ENCODE measurements around the gene GPN1.
"Not testable (repeated sequence)": the region's sequence is repeated elsewhere in the genome, so short reads cannot be mapped to it uniquely, and the experiment has no call there.

Gene GPN1

DNA sequence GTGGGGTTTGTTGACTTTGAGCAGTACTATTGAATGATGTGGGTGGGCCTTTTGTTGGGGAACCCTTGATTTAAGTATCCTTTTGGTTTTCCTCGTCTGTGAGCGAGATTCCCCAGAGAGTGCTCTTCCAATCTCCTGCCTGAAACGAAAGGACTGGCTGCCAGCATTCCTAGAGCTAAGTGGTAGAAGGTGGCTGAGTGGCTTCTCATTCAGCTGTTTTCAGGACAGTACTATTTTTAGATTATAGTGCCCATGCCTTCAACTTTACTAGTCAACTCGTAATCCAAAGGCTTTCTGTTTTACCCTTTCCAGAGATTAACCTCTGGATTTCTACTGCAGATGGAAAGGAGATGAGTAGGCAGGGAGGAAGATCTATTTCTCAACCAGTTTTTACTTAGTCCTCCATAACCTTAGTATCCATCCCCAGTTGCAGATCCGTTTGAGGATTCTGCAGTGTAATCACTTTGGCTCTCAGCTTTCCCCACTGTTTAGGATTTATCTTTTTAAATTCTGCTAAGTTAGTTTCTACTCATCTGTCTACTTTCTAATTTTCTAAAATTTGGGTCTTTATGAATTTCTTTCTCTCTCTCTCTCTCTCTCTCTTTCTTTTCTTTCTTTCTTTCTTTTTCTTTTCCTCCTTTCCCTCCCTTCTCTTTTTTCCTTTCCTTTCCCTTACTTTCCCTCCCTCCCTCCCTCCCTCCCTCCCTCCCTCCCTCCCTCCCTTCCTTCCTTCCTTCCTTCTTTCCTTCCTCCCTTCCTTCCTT lies 44.1 kb downstream of the GPN1 start:
- DNase-seq: no peak

DNA sequence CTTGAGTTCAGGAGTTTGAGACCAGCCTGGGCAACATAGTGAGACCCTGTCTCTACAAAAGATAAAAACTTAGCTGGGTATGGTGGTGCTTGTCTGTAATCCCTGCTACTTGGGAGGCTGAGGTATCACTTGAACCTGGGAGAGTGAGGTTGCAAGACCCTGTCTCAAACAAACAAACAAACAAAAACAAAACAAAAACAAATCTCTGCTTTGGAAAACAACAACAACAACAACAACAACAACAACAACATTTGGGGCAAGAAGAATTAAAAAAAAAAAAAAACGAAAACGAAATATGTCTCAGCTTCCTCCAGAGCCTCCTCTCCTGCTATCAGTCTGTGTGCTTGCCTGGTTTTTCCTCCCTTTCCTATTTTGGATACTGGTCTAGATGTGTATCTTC lies 51.7 kb downstream of the GPN1 start:
- DNase-seq: no peak

DNA sequence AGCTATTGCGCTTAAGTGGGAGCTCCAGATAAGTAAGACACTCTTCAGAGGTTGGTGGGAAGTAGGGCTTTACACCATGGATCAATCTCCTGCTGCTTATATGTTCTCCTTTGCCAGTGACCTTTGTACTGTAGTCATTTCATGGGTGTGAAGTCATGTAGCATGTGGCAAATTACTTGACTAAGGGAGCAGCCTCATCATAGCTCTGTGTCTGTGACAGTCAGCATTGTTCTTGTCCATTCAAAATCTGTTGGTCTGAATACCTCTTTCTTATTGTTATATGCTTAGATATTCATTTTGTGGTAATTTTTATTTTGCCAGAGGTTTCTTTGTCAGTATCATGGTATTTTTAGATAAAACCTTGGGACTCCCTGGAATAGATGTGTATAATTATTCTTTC lies 53.0 kb downstream of the GPN1 start:
- no peak for DNase-seq

DNA sequence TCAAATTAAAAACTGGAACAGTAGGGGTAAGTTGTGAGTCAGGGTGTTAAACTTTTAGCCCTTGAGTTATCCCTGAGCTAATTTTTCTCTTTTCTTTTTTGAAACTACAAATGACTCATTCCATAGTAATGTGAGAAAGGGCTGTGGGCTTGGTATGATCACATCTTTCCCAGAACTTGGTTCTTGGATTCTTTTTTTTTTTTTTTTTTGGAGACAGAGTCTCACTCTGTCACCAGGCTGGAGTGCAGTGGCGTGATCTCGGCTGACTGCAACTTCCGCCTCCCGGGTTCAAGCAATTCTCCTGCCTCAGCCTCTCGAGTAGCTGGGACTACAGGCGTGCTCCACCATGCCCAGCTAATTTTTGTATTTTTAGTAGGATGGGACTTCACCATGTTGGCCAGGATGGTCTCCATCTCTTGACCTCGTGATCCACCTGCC lies 53.5 kb downstream of the GPN1 start:
- not testable (repeated sequence) for DNase-seq

DNA sequence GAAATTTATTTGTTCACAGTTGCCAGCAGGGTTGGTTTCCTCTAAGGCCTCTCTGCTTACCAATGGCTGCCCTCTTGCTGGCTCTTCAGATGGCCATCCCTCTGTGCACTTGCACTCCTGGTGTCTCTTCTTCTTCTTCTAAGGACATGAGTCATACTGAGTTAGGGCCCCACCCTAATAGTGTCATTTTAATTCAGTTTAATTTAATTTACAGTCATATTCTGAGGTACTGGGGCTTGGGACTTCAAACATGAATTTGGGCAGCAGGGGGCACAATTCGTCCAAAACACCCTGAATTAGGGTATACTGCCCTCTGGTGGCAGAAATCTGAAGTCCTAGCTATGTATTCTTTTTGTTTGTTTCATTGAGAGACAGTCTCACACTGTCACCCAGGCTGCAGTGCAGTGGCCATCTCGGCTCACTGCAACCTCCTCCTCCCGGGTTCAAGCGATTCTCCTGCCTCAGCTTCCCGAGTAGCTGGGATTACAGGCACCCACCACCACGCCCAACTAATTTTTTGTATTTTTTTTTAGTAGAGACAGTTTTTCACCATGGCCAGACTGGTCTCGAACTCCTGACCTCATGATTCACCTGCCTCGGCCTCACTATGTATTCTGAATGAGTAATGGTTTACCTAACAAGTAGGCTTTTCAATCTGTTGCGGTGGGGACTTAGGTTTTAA lies 54.7 kb downstream of the GPN1 start:
- peak; percentile 75 for DNase-seq

DNA sequence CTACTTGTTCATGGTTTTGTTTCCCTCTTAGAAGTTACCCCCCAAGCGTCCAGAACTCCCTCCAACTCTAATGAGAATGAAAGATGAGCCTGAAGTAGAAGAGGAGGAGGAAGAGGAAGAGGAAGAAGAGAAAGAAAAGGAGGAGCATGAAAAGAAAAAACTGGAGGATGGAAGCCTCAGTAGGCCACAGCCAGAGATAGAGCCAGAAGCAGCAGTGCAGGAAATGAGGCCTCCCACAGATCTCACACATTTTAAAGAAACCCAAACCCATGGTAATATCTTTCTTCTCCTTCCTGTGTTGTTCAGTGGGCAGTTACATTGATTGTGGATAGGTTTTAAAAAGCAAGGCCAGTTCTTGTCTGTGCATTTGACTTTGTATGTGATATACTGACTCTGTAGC lies 56.2 kb downstream of the GPN1 start:
- not testable (repeated sequence) for DNase-seq

DNA sequence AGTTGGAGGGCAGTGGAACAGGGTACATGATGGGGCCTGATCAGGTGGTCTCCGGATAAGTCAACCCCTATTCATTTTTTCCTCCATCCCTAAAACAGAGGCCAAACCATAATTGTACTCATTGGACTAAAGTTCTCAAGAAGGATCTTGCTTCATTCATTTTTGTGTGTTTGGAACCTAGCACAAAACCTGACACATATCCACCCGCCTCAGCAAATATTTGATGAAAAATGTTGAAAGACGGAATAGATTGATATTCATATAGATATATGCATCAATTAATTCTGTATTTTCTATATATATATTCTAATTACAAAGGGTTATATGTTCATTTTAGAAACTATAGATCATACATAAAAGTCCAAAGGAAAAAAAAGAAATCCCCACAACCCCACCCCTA lies 56.7 kb downstream of the GPN1 start:
- DNase-seq: no peak

DNA sequence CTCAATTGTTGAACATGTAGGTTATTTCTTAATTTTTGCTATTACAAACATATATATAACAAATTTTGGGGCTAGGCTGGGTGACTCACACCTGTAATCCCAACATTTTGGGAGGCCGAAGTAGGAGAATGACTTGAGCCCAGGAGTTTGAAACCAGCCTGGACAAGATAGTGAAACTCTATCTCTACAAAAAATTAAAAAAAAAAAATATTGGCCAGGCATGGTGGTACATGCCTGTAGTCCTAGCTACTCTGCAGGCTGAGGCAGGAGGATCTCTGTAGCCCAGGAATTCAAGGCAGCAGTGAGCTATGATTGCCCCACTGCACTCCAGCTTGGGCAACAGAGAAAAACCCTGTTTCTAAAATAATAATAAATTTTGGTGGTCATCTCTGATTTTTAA lies 58.4 kb downstream of the GPN1 start:
- no peak for DNase-seq

DNA sequence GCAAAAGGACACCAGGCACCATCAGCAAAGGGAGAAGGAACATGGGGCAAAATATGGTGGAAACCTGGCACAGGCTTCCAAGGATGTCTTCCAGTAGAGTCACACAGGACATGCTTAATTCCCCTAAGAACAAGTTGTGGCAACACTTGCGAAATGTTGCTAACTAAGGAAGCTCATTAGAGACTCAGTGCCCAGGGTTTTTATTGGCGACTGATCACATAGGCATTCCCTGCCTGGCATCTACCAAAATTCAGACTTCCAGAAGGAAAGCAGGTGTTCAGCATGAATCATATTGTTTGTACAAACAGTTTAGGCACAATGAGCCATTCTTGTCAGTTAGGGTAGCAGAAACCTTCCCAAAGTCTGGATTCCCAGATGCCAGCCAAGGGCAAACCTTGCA lies 60.6 kb downstream of the GPN1 start:
- DNase-seq: no peak

DNA sequence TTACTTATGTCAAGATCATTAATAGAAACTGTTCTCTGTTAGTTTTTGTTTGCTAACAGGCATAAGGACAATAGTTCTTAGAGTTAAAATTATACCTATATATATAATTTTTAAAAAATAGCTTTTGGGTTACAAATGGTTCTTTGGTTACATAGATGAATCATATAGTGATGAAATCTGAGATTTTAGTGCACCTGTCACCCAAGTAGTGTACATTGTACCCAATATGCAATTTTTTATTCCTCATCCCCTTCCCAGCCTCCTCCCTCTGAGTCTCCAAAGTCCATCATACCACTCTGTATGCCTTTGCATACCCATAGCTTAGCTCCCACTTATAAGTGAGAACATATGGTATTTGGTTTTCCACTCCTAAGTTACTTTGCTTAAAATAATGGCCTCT lies 61.2 kb downstream of the GPN1 start:
- no peak for DNase-seq

DNA sequence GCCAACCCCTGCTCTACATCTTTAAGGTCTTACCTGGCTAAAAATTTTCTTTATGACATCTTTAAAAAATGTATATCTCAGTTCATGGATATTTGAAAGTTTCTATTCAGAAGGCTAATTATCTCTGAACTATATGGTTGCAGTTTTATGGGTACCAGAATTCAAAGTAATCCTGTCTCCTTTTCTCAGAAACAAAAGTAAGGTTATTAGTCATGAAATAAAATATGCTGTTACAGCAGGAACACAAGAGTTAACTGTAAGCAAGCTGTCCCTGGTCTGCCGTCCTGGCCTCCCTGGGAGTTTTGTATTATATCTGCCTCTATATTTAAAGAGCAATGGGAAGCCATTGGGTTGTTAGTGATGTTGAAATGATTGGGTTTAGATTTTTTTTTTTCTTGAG lies 68.8 kb downstream of the GPN1 start:
- DNase-seq: no peak

Measured in right forelimb (tissue), 1 donor.